HepG2 (cell line): Measurements from ENCODE around the gene VSTM5. TPM values are rescaled to one million over a fixed set of nuclear protein-coding genes. Genes with fewer than 3 reads are reported as not detected.
A peak's percentile ranks its signal among the peaks of the same experiment; 100 is the strongest.

Source experiments
- AKAP8 ChIP-seq: sonication (generic); formaldehyde crosslinking; IDR thresholded peaks from 2 replicates; pipeline ENCODE4 v1.5.1; 2020; ENCODE audit warnings: mild to moderate bottlenecking, missing genetic modification reagents
- ESRRA ChIP-seq: sonication (generic); formaldehyde crosslinking; IDR thresholded peaks from 2 replicates; pipeline ENCODE4 v1.5.1; 2020; ENCODE audit warnings: mild to moderate bottlenecking, low read depth, missing genetic modification reagents
- NR2C2 ChIP-seq: sonication (generic); formaldehyde crosslinking; IDR thresholded peaks from 2 replicates; pipeline ENCODE4 v1.4.0; 2020; ENCODE audit warnings: missing genetic modification reagents, mild to moderate bottlenecking, moderate library complexity, borderline replicate concordance
- PAF1 ChIP-seq: IDR thresholded peaks from 2 replicates; pipeline ENCODE4 v1.6.1; 2016; ENCODE audit warnings: missing genetic modification reagents, missing compliant biosample characterization
- ZMYM3 ChIP-seq: sonication (generic); formaldehyde crosslinking; IDR thresholded peaks from 2 replicates; pipeline ENCODE4 v1.5.1; 2020; ENCODE audit warnings: mild to moderate bottlenecking, missing genetic modification reagents
- ZNF12 ChIP-seq: sonication (generic); formaldehyde crosslinking; IDR thresholded peaks from 2 replicates; pipeline ENCODE4 v1.5.0; 2020; ENCODE audit warnings: missing genetic modification reagents
- ZNF326 ChIP-seq: sonication (generic); formaldehyde crosslinking; IDR thresholded peaks from 2 replicates; pipeline ENCODE4 v1.4.0; 2020; ENCODE audit warnings: missing genetic modification reagents, borderline replicate concordance
- ZNF773 ChIP-seq: sonication (generic); formaldehyde crosslinking; IDR thresholded peaks from 2 replicates; pipeline ENCODE4 v1.4.0; 2020; ENCODE audit warnings: missing genetic modification reagents, borderline replicate concordance
- polyA plus RNA-seq, 8 experiments: library from polyadenylated mRNA; depleted of rRNA in 3 of 8; stranded (reverse) in 7 of 8; unstranded in 1 of 8; fragments of >200 nt; fragmentation: Illumina TruSeq in 4 of 8; extraction: Trizol in 4 of 8; gene quantifications; 2 replicates each; pipeline versions ENCODE4 v1.2.1 to v1.2.3, GENCODE V29; 2011 to 2016; ENCODE audit warnings: low read depth in 4 of 8, missing spikeins in 1 of 8, mixed read lengths in 1 of 8; ENCODE audit not compliant: insufficient read depth in 1 of 8
- total RNA-seq, 5 experiments: library from RNA; depleted of rRNA; stranded (reverse); fragments of >200 nt; fragmentation: Illumina TruSeq; extraction: Trizol; gene quantifications; 2 replicates each; pipeline ENCODE4 v1.2.3, GENCODE V29; 2016; ENCODE audit warnings: low read depth in 1 of 5
- TF ChIP-seq, protein P1 (sequence below): sonication (generic); formaldehyde crosslinking; IDR thresholded peaks from 2 replicates; pipeline ENCODE4 v1.4.0; 2020; ENCODE audit warnings: missing genetic modification reagents, mild to moderate bottlenecking, borderline replicate concordance
- TF ChIP-seq, protein P2 (sequence below): sonication (generic); formaldehyde crosslinking; IDR thresholded peaks from 2 replicates; pipeline ENCODE4 v1.4.0; 2020; ENCODE audit warnings: mild to moderate bottlenecking, missing genetic modification reagents
- TF ChIP-seq, protein P3 (sequence below): sonication (generic); formaldehyde crosslinking; IDR thresholded peaks from 2 replicates; pipeline ENCODE4 v1.5.0; 2020; ENCODE audit warnings: mild to moderate bottlenecking, missing genetic modification reagents, moderate library complexity
- TF ChIP-seq, protein P4 (sequence below): IDR thresholded peaks from 2 replicates; pipeline ENCODE4 v1.6.1; 2018; ENCODE audit warnings: missing genetic modification reagents, mild to moderate bottlenecking, missing compliant biosample characterization
- TF ChIP-seq, protein P5 (sequence below): sonication (generic); formaldehyde crosslinking; IDR thresholded peaks from 2 replicates; pipeline ENCODE4 v1.5.0; 2020; ENCODE audit warnings: missing genetic modification reagents
- TF ChIP-seq, protein P6 (sequence below): sonication (generic); formaldehyde crosslinking; IDR thresholded peaks from 2 replicates; pipeline ENCODE4 v1.8.0; 2022; ENCODE audit warnings: mild to moderate bottlenecking, missing genetic modification reagents
- TF ChIP-seq, protein P7 (sequence below): sonication (generic); formaldehyde crosslinking; IDR thresholded peaks from 2 replicates; pipeline ENCODE4 v1.4.0; 2020; ENCODE audit warnings: missing genetic modification reagents, borderline replicate concordance

The VSTM5 gene
- total and polyA plus RNA-seq, 2 of the 13 experiments (the other 11 are each of a cell fraction or from before 2014, with no cell fraction given): not detected

DNA sequence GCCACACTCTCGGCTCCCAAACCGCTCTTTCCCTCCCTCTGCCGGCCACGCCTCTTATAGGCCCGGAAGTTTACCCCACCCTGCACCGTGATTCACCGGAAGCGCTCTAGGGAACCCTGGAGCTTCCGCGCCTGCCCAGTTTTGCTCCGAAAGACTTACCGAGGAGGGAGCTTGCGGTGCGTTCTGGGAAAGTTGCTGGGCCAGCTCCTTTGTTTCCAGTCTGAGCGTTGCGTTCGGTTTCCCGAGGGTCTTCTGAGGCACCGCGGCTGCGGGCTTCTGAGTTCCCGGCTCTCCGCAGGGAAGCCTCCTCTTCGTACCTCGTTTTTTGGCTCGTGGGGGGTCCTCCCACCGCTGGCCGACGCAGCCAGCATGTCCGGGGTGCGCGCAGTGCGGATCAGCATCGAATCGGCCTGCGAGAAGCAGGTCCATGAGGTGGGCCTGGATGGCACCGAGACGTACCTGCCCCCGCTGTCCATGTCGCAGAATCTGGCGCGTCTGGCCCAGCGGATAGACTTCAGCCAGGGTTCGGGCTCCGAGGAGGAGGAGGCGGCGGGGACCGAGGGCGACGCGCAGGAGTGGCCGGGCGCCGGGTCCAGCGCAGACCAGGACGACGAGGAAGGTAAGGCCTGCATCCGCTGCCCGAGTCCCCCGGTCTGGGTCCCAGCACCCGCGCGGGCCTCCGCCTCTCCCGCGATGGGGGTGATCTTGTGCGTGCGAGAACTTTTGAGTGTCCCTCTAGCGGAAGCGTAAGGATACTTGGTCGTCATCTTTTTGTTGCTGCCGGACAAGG is 66.1 kb downstream of the VSTM5 start, which contains the start of gene MED17 (continued):
- TF ChIP-seq, protein P1, sequence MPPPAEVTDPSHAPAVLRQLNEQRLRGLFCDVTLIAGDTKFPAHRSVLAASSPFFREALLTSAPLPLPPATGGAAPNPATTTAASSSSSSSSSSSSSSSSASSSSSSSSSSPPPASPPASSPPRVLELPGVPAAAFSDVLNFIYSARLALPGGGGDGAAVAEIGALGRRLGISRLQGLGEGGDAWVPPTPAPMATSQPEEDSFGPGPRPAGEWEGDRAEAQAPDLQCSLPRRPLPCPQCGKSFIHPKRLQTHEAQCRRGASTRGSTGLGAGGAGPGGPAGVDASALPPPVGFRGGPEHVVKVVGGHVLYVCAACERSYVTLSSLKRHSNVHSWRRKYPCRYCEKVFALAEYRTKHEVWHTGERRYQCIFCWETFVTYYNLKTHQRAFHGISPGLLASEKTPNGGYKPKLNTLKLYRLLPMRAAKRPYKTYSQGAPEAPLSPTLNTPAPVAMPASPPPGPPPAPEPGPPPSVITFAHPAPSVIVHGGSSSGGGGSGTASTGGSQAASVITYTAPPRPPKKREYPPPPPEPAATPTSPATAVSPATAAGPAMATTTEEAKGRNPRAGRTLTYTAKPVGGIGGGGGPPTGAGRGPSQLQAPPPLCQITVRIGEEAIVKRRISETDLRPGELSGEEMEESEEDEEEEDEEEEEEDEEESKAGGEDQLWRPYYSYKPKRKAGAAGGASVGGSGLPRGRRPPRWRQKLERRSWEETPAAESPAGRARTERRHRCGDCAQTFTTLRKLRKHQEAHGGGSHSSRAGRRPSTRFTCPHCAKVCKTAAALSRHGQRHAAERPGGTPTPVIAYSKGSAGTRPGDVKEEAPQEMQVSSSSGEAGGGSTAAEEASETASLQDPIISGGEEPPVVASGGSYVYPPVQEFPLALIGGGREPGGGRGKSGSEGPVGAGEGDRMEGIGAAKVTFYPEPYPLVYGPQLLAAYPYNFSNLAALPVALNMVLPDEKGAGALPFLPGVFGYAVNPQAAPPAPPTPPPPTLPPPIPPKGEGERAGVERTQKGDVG (CRISPR knock-in tag): 0 out of 2 replicates have a peak, but pooled peaks have one; percentile 46
- TF ChIP-seq PAF1 (CRISPR knock-in tag) (no peak; the same call in 1 of the 2 replicates), ESRRA (no peak), ZNF326 (no peak), ZNF773 (CRISPR knock-in tag) (0 out of 2 replicates have a peak, but pooled peaks have one; percentile 80), AKAP8 (CRISPR knock-in tag) (no peak), NR2C2 (CRISPR knock-in tag) (peak; percentile 85; the same call in 1 of the 2 replicates), ZMYM3 (0 out of 2 replicates have a peak, but pooled peaks have one; percentile 19), ZNF12 (CRISPR knock-in tag) (0 out of 2 replicates have a peak, but pooled peaks have one; percentile 21)
- TF ChIP-seq, protein P2, sequence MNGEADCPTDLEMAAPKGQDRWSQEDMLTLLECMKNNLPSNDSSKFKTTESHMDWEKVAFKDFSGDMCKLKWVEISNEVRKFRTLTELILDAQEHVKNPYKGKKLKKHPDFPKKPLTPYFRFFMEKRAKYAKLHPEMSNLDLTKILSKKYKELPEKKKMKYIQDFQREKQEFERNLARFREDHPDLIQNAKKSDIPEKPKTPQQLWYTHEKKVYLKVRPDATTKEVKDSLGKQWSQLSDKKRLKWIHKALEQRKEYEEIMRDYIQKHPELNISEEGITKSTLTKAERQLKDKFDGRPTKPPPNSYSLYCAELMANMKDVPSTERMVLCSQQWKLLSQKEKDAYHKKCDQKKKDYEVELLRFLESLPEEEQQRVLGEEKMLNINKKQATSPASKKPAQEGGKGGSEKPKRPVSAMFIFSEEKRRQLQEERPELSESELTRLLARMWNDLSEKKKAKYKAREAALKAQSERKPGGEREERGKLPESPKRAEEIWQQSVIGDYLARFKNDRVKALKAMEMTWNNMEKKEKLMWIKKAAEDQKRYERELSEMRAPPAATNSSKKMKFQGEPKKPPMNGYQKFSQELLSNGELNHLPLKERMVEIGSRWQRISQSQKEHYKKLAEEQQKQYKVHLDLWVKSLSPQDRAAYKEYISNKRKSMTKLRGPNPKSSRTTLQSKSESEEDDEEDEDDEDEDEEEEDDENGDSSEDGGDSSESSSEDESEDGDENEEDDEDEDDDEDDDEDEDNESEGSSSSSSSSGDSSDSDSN (CRISPR knock-in tag): peak; percentile 96
- TF ChIP-seq, protein P3, sequence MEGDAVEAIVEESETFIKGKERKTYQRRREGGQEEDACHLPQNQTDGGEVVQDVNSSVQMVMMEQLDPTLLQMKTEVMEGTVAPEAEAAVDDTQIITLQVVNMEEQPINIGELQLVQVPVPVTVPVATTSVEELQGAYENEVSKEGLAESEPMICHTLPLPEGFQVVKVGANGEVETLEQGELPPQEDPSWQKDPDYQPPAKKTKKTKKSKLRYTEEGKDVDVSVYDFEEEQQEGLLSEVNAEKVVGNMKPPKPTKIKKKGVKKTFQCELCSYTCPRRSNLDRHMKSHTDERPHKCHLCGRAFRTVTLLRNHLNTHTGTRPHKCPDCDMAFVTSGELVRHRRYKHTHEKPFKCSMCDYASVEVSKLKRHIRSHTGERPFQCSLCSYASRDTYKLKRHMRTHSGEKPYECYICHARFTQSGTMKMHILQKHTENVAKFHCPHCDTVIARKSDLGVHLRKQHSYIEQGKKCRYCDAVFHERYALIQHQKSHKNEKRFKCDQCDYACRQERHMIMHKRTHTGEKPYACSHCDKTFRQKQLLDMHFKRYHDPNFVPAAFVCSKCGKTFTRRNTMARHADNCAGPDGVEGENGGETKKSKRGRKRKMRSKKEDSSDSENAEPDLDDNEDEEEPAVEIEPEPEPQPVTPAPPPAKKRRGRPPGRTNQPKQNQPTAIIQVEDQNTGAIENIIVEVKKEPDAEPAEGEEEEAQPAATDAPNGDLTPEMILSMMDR (CRISPR knock-in tag): peak; percentile 59
- TF ChIP-seq, protein P4, sequence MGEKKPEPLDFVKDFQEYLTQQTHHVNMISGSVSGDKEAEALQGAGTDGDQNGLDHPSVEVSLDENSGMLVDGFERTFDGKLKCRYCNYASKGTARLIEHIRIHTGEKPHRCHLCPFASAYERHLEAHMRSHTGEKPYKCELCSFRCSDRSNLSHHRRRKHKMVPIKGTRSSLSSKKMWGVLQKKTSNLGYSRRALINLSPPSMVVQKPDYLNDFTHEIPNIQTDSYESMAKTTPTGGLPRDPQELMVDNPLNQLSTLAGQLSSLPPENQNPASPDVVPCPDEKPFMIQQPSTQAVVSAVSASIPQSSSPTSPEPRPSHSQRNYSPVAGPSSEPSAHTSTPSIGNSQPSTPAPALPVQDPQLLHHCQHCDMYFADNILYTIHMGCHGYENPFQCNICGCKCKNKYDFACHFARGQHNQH (CRISPR knock-in tag): peak; percentile 56; the same call in 1 of the 2 replicates
- TF ChIP-seq, protein P5, sequence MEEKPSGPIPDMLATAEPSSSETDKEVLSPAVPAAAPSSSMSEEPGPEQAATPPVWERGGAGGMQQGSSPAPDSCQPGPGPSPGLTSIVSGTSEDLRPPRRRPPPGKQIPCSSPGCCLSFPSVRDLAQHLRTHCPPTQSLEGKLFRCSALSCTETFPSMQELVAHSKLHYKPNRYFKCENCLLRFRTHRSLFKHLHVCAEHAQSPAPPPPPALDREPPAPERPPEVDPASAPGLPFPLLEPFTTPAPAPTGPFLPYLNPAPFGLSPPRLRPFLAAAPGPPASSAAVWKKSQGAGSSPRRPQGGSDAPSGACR (CRISPR knock-in tag): peak; percentile 76; the same call in 1 of the 2 replicates
- TF ChIP-seq, protein P6, sequence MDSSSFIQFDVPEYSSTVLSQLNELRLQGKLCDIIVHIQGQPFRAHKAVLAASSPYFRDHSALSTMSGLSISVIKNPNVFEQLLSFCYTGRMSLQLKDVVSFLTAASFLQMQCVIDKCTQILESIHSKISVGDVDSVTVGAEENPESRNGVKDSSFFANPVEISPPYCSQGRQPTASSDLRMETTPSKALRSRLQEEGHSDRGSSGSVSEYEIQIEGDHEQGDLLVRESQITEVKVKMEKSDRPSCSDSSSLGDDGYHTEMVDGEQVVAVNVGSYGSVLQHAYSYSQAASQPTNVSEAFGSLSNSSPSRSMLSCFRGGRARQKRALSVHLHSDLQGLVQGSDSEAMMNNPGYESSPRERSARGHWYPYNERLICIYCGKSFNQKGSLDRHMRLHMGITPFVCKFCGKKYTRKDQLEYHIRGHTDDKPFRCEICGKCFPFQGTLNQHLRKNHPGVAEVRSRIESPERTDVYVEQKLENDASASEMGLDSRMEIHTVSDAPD: no peak
- TF ChIP-seq, protein P7, sequence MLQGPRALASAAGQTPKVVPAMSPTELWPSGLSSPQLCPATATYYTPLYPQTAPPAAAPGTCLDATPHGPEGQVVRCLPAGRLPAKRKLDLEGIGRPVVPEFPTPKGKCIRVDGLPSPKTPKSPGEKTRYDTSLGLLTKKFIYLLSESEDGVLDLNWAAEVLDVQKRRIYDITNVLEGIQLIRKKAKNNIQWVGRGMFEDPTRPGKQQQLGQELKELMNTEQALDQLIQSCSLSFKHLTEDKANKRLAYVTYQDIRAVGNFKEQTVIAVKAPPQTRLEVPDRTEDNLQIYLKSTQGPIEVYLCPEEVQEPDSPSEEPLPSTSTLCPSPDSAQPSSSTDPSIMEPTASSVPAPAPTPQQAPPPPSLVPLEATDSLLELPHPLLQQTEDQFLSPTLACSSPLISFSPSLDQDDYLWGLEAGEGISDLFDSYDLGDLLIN (CRISPR knock-in tag): no peak
